Suprapubic skin (tissue), 4 donors: ENCODE measurements around the gene BTRC. TPM values are rescaled to one million over a fixed set of nuclear protein-coding genes. Genes with fewer than 3 reads are reported as not detected.

ENCODE experiments used
- DNase-seq, 2 donors: peaks; one replicate each; pipeline ENCODE4 v3.0.0-alpha.2; 2019; ENCODE audit warnings: low spot score in 2 of 2
- H3K27ac ChIP-seq: fragments of 200-600 bp; sonication (generic); one replicate; pipeline ENCODE4 v1.5.1; 2019
- H3K27me3 ChIP-seq: fragments of 200-600 bp; sonication (generic); one replicate; pipeline ENCODE4 v1.5.1; 2019
- H3K36me3 ChIP-seq: fragments of 200-600 bp; sonication (generic); one replicate; pipeline ENCODE4 v1.5.1; 2019
- H3K4me1 ChIP-seq: fragments of 200-600 bp; sonication (generic); one replicate; pipeline ENCODE4 v1.5.1; 2019
- H3K4me3 ChIP-seq: fragments of 200-600 bp; sonication (generic); one replicate; pipeline ENCODE4 v1.5.1; 2019; ENCODE audit warnings: mild to moderate bottlenecking
- H3K9me3 ChIP-seq: fragments of 200-600 bp; sonication (generic); one replicate; pipeline ENCODE4 v1.5.1; 2019
- EP300 ChIP-seq: sonication (generic); formaldehyde crosslinking; IDR thresholded peaks from one replicate; pipeline ENCODE4 v1.6.1; 2017; ENCODE audit warnings: antibody characterized with exemption
- POLR2A ChIP-seq, 2 donors: fragments of 450-650 bp; IDR thresholded peaks; one replicate each; pipeline ENCODE4 v1.6.1; 2017; ENCODE audit warnings: antibody characterized with exemption in 2 of 2, mild to moderate bottlenecking in 2 of 2, moderate library complexity in 2 of 2
- POLR2AphosphoS5 ChIP-seq, 3 donors: sonication (generic); formaldehyde crosslinking; IDR thresholded peaks; one replicate each; pipeline ENCODE4 v1.6.1; 2017; ENCODE audit warnings: antibody characterized with exemption in 3 of 3
- WGBS: methylation state at CpG from one replicate; pipeline ENCODE4 v1.1.5; 2018; 5-methylcytosine and 5-hydroxymethylcytosine counted together
- total RNA-seq, 4 donors: library from RNA; depleted of rRNA; stranded (reverse); fragments of >200 nt; gene quantifications; one replicate each; pipeline ENCODE4 v1.1.0, GENCODE V29; 2016
- TF ChIP-seq, protein P1 (sequence below), 2 donors: fragments of 200-600 bp in 1 of 2; fragments of 450-650 bp in 1 of 2; sonication (generic) in 1 of 2; IDR thresholded peaks; one replicate each; pipeline ENCODE4 v1.5.1; 2016 to 2019; ENCODE audit warnings: antibody characterized with exemption in 2 of 2, mild to moderate bottlenecking in 1 of 2, moderate library complexity in 1 of 2

Gene BTRC
- total RNA-seq, 4 donors from 2014 or later, result 17.4 to 20.6 (median 18.5) TPM

DNA sequence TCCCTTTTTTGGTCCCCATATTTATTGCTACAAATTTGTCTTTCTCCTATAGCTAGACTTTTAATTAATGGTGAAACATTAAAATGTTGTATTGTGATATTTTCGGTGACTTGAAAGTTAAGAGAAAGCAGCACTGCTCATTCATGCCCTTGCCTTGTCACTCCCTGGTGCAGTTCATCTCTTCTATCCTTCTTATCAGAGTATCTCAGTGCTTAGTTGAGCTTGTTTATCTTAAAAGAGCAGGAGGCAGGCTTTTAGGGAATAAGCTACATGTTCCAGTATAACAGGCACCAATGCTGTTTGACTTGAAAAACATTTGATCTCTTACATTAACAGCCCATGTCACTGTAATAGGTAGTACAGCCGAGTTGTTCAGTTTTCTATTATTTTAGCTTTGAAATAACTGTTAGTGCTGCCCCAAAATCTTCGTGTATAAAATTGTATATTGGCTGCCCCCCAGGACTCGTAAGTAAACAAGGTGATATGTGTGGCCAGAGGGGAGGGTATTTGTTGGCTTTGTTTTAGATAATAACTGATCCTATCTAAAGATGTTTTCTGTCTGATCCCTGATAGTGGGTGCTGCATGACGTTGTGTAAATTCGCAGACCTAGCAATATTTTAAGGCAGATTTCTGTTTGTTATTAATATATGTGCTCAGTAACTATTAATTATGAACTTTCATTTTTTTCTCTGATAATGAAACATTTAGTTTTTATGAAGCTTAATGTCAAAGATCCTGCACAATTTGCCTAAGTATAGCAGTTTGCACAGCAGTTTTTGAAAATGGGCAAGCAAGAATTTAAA is 96.5 kb downstream of the BTRC start:
- no peaks in the 10 kb centered on the region for H3K9me3 ChIP-seq
- H3K36me3 ChIP-seq, result no peaks in the 10 kb centered on the region
- TF ChIP-seq EP300 (no peak), POLR2A (IDR thresholded peaks at IDR 0.05) (no peak), POLR2AphosphoS5 (IDR thresholded peaks at IDR 0.05) (no peak)
- TF ChIP-seq, protein P1, sequence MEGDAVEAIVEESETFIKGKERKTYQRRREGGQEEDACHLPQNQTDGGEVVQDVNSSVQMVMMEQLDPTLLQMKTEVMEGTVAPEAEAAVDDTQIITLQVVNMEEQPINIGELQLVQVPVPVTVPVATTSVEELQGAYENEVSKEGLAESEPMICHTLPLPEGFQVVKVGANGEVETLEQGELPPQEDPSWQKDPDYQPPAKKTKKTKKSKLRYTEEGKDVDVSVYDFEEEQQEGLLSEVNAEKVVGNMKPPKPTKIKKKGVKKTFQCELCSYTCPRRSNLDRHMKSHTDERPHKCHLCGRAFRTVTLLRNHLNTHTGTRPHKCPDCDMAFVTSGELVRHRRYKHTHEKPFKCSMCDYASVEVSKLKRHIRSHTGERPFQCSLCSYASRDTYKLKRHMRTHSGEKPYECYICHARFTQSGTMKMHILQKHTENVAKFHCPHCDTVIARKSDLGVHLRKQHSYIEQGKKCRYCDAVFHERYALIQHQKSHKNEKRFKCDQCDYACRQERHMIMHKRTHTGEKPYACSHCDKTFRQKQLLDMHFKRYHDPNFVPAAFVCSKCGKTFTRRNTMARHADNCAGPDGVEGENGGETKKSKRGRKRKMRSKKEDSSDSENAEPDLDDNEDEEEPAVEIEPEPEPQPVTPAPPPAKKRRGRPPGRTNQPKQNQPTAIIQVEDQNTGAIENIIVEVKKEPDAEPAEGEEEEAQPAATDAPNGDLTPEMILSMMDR (IDR thresholded peaks at IDR 0.05), result no peak
- no peak overlapping the region for H3K4me3 ChIP-seq
- WGBS, result 88% methylated on average over 6 of the region's 6 CpGs
- no peaks in the 10 kb centered on the region for H3K27me3 ChIP-seq
- H3K4me1 ChIP-seq, result peaks cover 5% of the 10 kb centered on the region
- H3K27ac ChIP-seq, result no peak overlapping the region
- DNase-seq, result no peak

DNA sequence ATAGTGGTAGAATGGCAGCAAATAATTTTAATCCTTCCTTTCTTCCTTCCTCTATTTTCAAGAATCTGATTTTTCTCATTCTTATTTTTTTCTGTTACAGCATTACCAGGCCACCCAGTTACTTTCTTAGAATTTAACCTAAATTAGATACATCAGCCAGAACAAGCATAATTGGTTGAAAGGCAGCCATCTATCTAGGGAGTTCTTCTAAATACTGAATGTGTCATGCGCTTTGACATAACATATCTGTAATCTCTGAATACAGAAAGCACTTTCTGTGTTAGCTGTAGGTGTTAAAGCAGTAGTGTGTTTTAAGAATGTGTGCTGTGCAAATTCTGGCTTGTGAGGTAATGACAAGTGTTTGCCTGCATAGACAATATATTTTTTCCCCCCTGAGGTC is 97.3 kb downstream of the BTRC start:
- H3K27ac ChIP-seq, result no peak overlapping the region
- TF ChIP-seq POLR2A (IDR thresholded peaks at IDR 0.05) (no peak), POLR2AphosphoS5 (IDR thresholded peaks at IDR 0.05) (no peak), EP300 (no peak)
- TF ChIP-seq, protein P1 (IDR thresholded peaks at IDR 0.05), result no peak
- DNase-seq, result no peak
- peaks cover 5% of the 10 kb centered on the region for H3K4me1 ChIP-seq
- no peaks in the 10 kb centered on the region for H3K9me3 ChIP-seq
- H3K27me3 ChIP-seq, result no peaks in the 10 kb centered on the region
- H3K4me3 ChIP-seq, result no peak overlapping the region
- no peaks in the 10 kb centered on the region for H3K36me3 ChIP-seq
- WGBS, result 96% methylated on average over 1 of the region's 1 CpG

DNA sequence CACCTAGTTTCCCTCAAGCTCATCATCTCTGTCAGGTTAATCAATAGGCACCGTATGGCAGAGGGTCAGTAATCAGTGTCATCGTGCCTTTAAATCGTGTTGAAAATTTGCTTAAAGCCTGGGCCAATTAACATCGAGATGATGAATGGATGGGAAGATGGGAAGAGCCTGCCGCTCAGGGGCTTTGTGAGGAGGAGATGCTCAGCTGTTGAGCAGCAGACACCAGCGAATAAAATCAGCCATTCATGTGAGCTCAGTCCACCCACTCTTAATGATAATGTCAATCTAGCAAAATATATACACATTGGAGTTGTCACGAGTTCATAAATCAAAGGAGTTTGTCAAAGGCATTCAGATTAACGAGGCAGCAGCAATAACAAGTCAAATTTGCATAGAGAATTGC is 97.7 kb downstream of the BTRC start:
- Histone ChIP-seq H3K4me3 (no peak overlapping the region), H3K27me3 (no peaks in the 10 kb centered on the region), H3K9me3 (no peaks in the 10 kb centered on the region), H3K4me1 (peaks cover 5% of the 10 kb centered on the region), H3K27ac (no peak overlapping the region), H3K36me3 (no peaks in the 10 kb centered on the region)
- DNase-seq, result no peak
- TF ChIP-seq EP300, result no peak
- no peak for TF ChIP-seq POLR2A (IDR thresholded peaks at IDR 0.05)
- TF ChIP-seq POLR2AphosphoS5 (IDR thresholded peaks at IDR 0.05), result no peak
- TF ChIP-seq, protein P1 (IDR thresholded peaks at IDR 0.05), result no peak
- WGBS, result 76% methylated on average over 8 of the region's 8 CpGs

DNA sequence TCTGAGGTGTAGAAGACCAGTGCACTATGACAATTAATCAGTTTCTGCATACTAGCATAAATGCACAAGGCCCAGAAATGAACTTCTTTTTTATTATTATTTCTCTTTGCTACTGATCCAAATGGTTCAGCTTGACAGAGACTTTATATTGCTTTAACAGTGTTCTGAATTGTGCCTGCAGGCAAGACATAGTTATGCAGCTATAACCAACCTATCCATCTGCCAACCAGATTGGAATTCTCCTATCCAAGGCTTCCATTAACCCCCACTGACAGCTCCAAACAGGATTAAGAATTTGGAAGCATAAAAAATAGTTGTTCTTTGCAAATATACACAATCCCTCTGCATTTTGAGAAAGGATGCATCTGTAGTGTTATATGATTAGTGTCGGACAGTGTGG is 98.2 kb downstream of the BTRC start:
- DNase-seq, result no peak
- no peak overlapping the region for H3K27ac ChIP-seq
- H3K36me3 ChIP-seq, result no peaks in the 10 kb centered on the region
- TF ChIP-seq, protein P1 (IDR thresholded peaks at IDR 0.05), result no peak
- no peak for TF ChIP-seq POLR2AphosphoS5 (IDR thresholded peaks at IDR 0.05)
- no peak for TF ChIP-seq POLR2A (IDR thresholded peaks at IDR 0.05)
- no peak for TF ChIP-seq EP300
- 100% methylated on average over 1 of the region's 1 CpG for WGBS
- H3K4me1 ChIP-seq, result peaks cover 5% of the 10 kb centered on the region
- H3K27me3 ChIP-seq, result no peaks in the 10 kb centered on the region
- H3K9me3 ChIP-seq, result no peaks in the 10 kb centered on the region
- no peak overlapping the region for H3K4me3 ChIP-seq

DNA sequence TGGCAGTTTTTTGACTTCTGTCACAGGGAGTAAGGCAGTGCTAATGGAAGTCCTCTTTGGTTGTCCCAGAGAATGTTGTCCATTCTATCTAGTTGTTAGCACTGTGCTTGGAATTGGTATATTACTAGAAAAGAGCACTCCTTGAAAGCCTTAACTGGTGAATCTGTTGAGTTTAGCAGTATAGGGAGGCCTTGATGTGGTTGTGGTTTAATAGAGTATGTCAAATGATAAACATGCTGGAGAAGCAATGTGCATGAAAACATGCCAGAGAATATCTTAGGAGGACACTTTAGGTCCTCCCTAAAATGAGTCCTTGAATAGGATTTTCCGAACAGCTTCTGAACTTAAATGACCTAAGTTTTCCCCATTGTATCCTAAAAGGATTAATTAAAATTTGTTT is 98.6 kb downstream of the BTRC start:
- Histone ChIP-seq H3K4me1 (peaks cover 5% of the 10 kb centered on the region), H3K36me3 (no peaks in the 10 kb centered on the region), H3K4me3 (no peak overlapping the region), H3K9me3 (no peaks in the 10 kb centered on the region), H3K27me3 (no peaks in the 10 kb centered on the region), H3K27ac (no peak overlapping the region)
- DNase-seq, result no peak
- no peak for TF ChIP-seq POLR2AphosphoS5 (IDR thresholded peaks at IDR 0.05)
- no peak for TF ChIP-seq POLR2A (IDR thresholded peaks at IDR 0.05)
- TF ChIP-seq, protein P1 (IDR thresholded peaks at IDR 0.05), result no peak
- no peak for TF ChIP-seq EP300
- WGBS, result 93% methylated on average over 1 of the region's 1 CpG
